GM10248 (cell line): Measurements from ENCODE around the gene LINGO1.

Experiments
- CTCF ChIA-PET: fragments of 300-600 bp; sonication (Branson Sonifier 250); formaldehyde crosslinking; extraction: SDS; loops from one replicate; lab custom pipeline; 2021; ENCODE audit warnings: antibody characterized with exemption; lab: Yijun Ruan, JAX
- POLR2A ChIA-PET: fragments of 350-650 bp; sonication (Branson Sonifier 250); formaldehyde crosslinking; extraction: SDS; loops from one replicate; lab custom pipeline; 2020; ENCODE audit warnings: antibody characterized with exemption; lab: Yijun Ruan, JAX
- DNase-seq: peaks from one replicate; pipeline ENCODE4 v3.0.0; 2012; ENCODE audit errors: extremely low spot score
- CTCF ChIP-seq: IDR thresholded peaks from 2 replicates; pipeline ENCODE4 v1.5.1; 2012; ENCODE audit warnings: mild to moderate bottlenecking, low read depth; ENCODE audit errors: extremely low read depth, missing control alignments, control extremely low read depth

The LINGO1 gene

GRCh38 chr15:77649017-77649416 lies 16.3 kb upstream of the LINGO1 start:
- DNase-seq: no peak
- no peak for TF ChIP-seq CTCF
- CTCF ChIA-PET: interaction anchor here (9.3 kb wide), 1 partner anchor 14 kb away, joined by 74 read pairs; the partner anchor contains the start of gene LINGO1
- POLR2A ChIA-PET: no interaction called here

GRCh38 chr15:77647961-77648360 lies 15.2 kb upstream of the LINGO1 start:
- ChIA-PET POLR2A (no interaction called here), CTCF (interaction anchor here (9.3 kb wide), 1 partner anchor 13 kb away, joined by 74 read pairs; the partner anchor contains the start of gene LINGO1)
- no peak for DNase-seq
- TF ChIP-seq CTCF: no peak

- no peak for DNase-seq
- POLR2A ChIA-PET: no interaction called here
- TF ChIP-seq CTCF: no peak
- CTCF ChIA-PET: interaction anchor here (1.2 to 9.3 kb wide), 4 partner anchors 12 to 175 kb away, joined by 3 to 74 read pairs (median 3); partner anchors contain the start of gene LINGO1
Observed at GRCh38 chr15:77646104-77646694, 13.5 kb upstream of the LINGO1 start.

- POLR2A ChIA-PET: no interaction called here
- TF ChIP-seq CTCF: no peak
- no peak for DNase-seq
- CTCF ChIA-PET: interaction anchor here (1.3 to 9.3 kb wide), 3 partner anchors 11 to 176 kb away, joined by 3 to 74 read pairs (median 3); partner anchors contain the start of gene LINGO1
Observed at GRCh38 chr15:77645602-77646001, 12.9 kb upstream of the LINGO1 start.

GRCh38 chr15:77644543-77645247 lies 12.0 kb upstream of the LINGO1 start:
- DNase-seq: no peak
- TF ChIP-seq CTCF: no peak
- POLR2A ChIA-PET: no interaction called here
- CTCF ChIA-PET: interaction anchor here (1.3 to 9.3 kb wide), 2 partner anchors 10 to 177 kb away, joined by 3 to 74 read pairs; partner anchors contain the start of gene LINGO1

- POLR2A ChIA-PET: no interaction called here
- no peak for DNase-seq
- CTCF ChIA-PET: interaction anchor here (9.3 kb wide), 1 partner anchor 9 kb away, joined by 74 read pairs; the partner anchor contains the start of gene LINGO1
- TF ChIP-seq CTCF: no peak
Observed at GRCh38 chr15:77643764-77644163, 11.1 kb upstream of the LINGO1 start.
